HEK293T (cell line): ENCODE results near the gene GNB1L.

Source experiments
- ELF4 ChIP-seq: fragments of 450-650 bp; IDR thresholded peaks from 2 replicates; pipeline ENCODE4 v1.6.1; 2017; ENCODE audit warnings: antibody characterized with exemption
- FOXA1 ChIP-seq: fragments of 450-650 bp; IDR thresholded peaks from 2 replicates; pipeline ENCODE4 v1.6.1; 2016; ENCODE audit warnings: mild to moderate bottlenecking

- TF ChIP-seq ELF4 (no peak), FOXA1 (no peak)
These were observed 107.1 kb downstream of the GNB1L start for GRCh38 chr22:19747551-19747950.
